Loucy (cell line): ENCODE data around the gene C1QL2.

Experiments
- H2AFZ ChIP-seq: fragments of 200-600 bp; sonication (generic); 2 replicates; pipeline ENCODE4 v1.6.0; 2016; ENCODE audit warnings: antibody characterized with exemption, mild to moderate bottlenecking, low read length, moderate library complexity
- H3F3A ChIP-seq: fragments of 200-600 bp; 2 replicates; pipeline ENCODE4 v1.6.0; 2016; ENCODE audit warnings: antibody characterized with exemption, low read depth, mild to moderate bottlenecking
- H3K27me3 ChIP-seq: fragments of 200-600 bp; sonication (generic); 2 replicates; pipeline ENCODE4 v1.6.1; 2014; ENCODE audit warnings: low read length, mild to moderate bottlenecking; ENCODE audit not compliant: insufficient read depth, poor library complexity, severe bottlenecking
- H3K36me3 ChIP-seq: fragments of 200-600 bp; sonication (generic); 2 replicates; pipeline ENCODE4 v1.6.1; 2016; ENCODE audit warnings: low read length; ENCODE audit not compliant: insufficient read depth
- H3K4me1 ChIP-seq: fragments of 200-600 bp; sonication (generic); 2 replicates; pipeline ENCODE4 v1.5.1; 2014; ENCODE audit warnings: low read length, mild to moderate bottlenecking; ENCODE audit not compliant: insufficient read depth, poor library complexity, severe bottlenecking
- H3K4me2 ChIP-seq: fragments of 200-600 bp; sonication (generic); 2 replicates; pipeline ENCODE4 v1.6.0; 2014; ENCODE audit warnings: antibody characterized with exemption, low read length, low read depth, mild to moderate bottlenecking; ENCODE audit not compliant: poor library complexity, severe bottlenecking
- H3K4me3 ChIP-seq: fragments of 200-600 bp; sonication (generic); 2 replicates; pipeline ENCODE4 v1.5.1; 2014; ENCODE audit warnings: low read length, mild to moderate bottlenecking, mixed read lengths; ENCODE audit not compliant: poor library complexity, severe bottlenecking
- H3K79me2 ChIP-seq: fragments of 200-600 bp; sonication (generic); 2 replicates; pipeline ENCODE4 v1.6.1; 2014; ENCODE audit warnings: low read length; ENCODE audit not compliant: insufficient read depth
- H3K9ac ChIP-seq: fragments of 200-600 bp; sonication (generic); 2 replicates; pipeline ENCODE4 v1.6.0; 2014; ENCODE audit warnings: mild to moderate bottlenecking, low read depth, low read length, moderate library complexity; ENCODE audit not compliant: poor library complexity, severe bottlenecking
- H3K9me2 ChIP-seq: fragments of 200-600 bp; sonication (generic); replicated peaks from 2 replicates; pipeline ENCODE4 v1.6.1; 2016; ENCODE audit warnings: low read depth, low read length, mixed read lengths
- H3K9me3 ChIP-seq: fragments of 200-600 bp; sonication (generic); 2 replicates; pipeline ENCODE4 v1.6.1; 2014; ENCODE audit warnings: mild to moderate bottlenecking, antibody characterized with exemption, low read length, low read depth; ENCODE audit not compliant: insufficient read depth
- H4K20me1 ChIP-seq: fragments of 200-600 bp; sonication (generic); 2 replicates; pipeline ENCODE4 v1.6.0; 2014; ENCODE audit warnings: antibody characterized with exemption, low read length, mild to moderate bottlenecking; ENCODE audit not compliant: insufficient read depth, poor library complexity, severe bottlenecking
- EZH2phosphoT487 ChIP-seq: fragments of 200-600 bp; IDR thresholded peaks from 2 replicates; pipeline ENCODE4 v1.6.1; 2018; ENCODE audit warnings: antibody characterized with exemption, mild to moderate bottlenecking, moderate library complexity, borderline replicate concordance
- TF ChIP-seq, protein P1 (sequence below): fragments of 200-600 bp; sonication (generic); conservative IDR thresholded peaks from 2 replicates; pipeline ENCODE4 v1.5.1; 2014; ENCODE audit warnings: mild to moderate bottlenecking, antibody characterized with exemption, low read length

The C1QL2 gene

DNA sequence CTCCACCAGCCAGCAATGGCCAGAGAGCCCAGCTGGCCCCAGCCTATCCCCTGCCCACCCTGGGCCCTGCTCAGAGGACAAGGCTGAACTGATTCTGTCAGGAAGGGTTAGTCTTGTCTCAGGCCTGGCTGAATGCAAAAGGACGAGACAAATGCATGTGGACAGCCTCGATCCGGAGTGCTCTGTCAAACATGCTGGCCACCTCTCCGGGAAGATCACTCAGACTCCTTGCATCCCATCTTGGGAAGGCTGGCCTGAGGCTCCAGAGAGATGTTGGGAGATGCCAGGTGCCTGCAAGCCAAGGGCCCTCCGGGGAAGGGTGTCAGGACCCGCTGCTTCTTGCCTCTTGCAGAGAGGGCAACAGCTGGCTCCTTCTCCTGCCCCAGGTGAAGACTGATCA lies 20.2 kb upstream of the C1QL2 start:
- H4K20me1 ChIP-seq: no peaks in the 10 kb centered on the region
- H3K4me1 ChIP-seq: no peaks in the 10 kb centered on the region
- H3K79me2 ChIP-seq: no peaks in the 10 kb centered on the region
- no peak overlapping the region for H3K4me3 ChIP-seq
- TF ChIP-seq, protein P1, sequence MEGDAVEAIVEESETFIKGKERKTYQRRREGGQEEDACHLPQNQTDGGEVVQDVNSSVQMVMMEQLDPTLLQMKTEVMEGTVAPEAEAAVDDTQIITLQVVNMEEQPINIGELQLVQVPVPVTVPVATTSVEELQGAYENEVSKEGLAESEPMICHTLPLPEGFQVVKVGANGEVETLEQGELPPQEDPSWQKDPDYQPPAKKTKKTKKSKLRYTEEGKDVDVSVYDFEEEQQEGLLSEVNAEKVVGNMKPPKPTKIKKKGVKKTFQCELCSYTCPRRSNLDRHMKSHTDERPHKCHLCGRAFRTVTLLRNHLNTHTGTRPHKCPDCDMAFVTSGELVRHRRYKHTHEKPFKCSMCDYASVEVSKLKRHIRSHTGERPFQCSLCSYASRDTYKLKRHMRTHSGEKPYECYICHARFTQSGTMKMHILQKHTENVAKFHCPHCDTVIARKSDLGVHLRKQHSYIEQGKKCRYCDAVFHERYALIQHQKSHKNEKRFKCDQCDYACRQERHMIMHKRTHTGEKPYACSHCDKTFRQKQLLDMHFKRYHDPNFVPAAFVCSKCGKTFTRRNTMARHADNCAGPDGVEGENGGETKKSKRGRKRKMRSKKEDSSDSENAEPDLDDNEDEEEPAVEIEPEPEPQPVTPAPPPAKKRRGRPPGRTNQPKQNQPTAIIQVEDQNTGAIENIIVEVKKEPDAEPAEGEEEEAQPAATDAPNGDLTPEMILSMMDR: no peak
- no peak for TF ChIP-seq EZH2phosphoT487
- H3K27me3 ChIP-seq: no peaks in the 10 kb centered on the region
- H3K9ac ChIP-seq: no peak overlapping the region
- no peaks in the 10 kb centered on the region for H3K9me3 ChIP-seq
- no peaks in the 10 kb centered on the region for H3K9me2 ChIP-seq
- H3K4me2 ChIP-seq: no peak overlapping the region
- H3F3A ChIP-seq: no peaks in the 10 kb centered on the region
- no peaks in the 10 kb centered on the region for H3K36me3 ChIP-seq
- no peak overlapping the region for H2AFZ ChIP-seq

DNA sequence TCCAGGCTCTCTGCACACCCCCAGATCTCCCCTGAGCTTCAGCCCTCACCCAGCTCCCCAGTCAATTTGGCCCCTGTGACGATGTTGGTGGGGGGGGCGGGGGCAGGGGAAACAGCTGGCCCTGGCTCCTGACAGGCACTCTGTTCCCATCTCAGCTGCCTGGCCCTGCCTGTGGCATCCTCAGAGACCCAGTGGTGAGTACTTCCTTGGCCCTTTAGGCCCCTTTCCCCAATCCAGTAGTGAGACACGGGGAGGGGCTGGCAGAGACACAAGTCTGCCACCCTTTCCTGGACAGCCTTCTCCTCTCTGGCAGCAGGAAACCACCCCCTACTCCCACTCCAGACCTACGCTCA lies 19.3 kb upstream of the C1QL2 start:
- no peaks in the 10 kb centered on the region for H3K36me3 ChIP-seq
- H3K27me3 ChIP-seq: no peaks in the 10 kb centered on the region
- H3F3A ChIP-seq: no peaks in the 10 kb centered on the region
- H3K9me2 ChIP-seq: no peaks in the 10 kb centered on the region
- H2AFZ ChIP-seq: no peak overlapping the region
- no peaks in the 10 kb centered on the region for H3K4me1 ChIP-seq
- no peaks in the 10 kb centered on the region for H4K20me1 ChIP-seq
- no peaks in the 10 kb centered on the region for H3K79me2 ChIP-seq
- H3K9me3 ChIP-seq: no peaks in the 10 kb centered on the region
- no peak overlapping the region for H3K4me3 ChIP-seq
- no peak overlapping the region for H3K9ac ChIP-seq
- H3K4me2 ChIP-seq: no peak overlapping the region
- TF ChIP-seq, protein P1: no peak
- no peak for TF ChIP-seq EZH2phosphoT487

DNA sequence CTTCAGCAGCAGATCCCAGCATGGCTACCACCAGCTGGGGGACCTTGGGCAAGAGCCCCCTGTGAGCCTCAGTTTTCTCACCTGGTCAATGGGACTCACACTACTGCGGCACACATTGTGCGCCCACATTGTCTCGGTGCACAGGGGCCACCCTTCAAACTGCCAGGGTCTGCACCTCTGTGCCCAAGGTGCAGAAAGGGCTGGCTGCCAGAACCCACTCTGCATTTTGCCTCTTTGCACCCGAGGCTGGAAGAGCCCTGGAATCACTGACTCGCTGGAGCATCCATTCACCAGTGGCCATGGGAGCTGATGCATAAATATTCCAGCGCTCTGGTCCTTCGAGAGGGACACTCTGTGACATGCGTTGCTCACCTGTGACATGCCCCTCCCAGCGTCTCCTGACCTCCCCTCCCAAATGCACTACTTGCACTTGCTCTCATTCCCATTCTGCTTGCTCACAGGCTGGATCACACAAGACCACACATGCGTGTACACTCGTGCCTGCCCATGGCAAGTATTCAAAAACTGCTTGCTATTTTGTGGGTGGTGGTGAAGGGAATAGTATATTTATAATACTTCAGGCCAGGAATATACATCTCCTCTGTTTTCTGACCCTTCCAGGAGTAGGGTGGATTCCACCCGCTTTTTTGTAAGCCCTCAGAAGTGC lies 18.8 kb upstream of the C1QL2 start:
- no peaks in the 10 kb centered on the region for H3K27me3 ChIP-seq
- H3K9me3 ChIP-seq: no peaks in the 10 kb centered on the region
- H4K20me1 ChIP-seq: no peaks in the 10 kb centered on the region
- no peaks in the 10 kb centered on the region for H3K4me1 ChIP-seq
- no peaks in the 10 kb centered on the region for H3K9me2 ChIP-seq
- no peak overlapping the region for H3K4me3 ChIP-seq
- H3K4me2 ChIP-seq: no peak overlapping the region
- no peak for TF ChIP-seq EZH2phosphoT487
- TF ChIP-seq, protein P1: no peak
- no peak overlapping the region for H3K9ac ChIP-seq
- H3K36me3 ChIP-seq: no peaks in the 10 kb centered on the region
- H3F3A ChIP-seq: no peaks in the 10 kb centered on the region
- H2AFZ ChIP-seq: no peak overlapping the region
- H3K79me2 ChIP-seq: no peaks in the 10 kb centered on the region
